ENCODE measurements around the gene LAMA3. TPM values are rescaled to one million over a fixed set of nuclear protein-coding genes. Genes with fewer than 3 reads are reported as not detected.

LAMA3 gene
- total RNA-seq, 4 donors from 2014 or later, result 16.9 to 57.5 (median 48.3) TPM

DNA sequence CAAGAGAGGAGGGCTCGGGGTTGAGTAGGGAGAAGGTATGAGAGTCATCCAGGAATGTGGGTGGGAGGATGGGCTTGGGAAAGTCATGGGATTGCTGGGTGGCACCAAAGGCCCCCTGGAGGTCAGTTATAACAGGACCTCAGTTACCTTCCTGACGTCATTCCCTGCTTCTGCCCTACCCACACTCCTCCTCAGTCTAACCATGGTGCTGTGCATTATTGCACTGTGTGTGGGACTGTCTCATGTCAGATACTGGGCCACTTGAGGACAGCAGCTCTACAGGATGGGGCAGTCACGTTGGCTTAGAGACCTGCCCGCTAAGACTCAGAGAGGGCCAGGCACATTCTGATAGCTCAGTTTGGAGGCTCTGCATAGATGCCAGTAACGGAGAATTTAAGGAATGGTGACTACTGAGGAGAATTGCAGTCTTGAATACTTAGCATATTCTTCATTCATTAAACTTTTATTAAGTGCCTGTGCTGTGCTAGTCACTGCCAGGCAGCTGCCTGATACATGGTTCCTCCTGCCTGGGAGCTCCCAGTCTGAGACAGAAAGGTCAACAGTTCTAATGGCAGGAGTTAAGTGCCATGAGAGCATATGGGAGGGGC is 90.5 kb downstream of the LAMA3 start:
- peak; percentile 84 for ATAC-seq (ENCODE audit: low FRiP score)

DNA sequence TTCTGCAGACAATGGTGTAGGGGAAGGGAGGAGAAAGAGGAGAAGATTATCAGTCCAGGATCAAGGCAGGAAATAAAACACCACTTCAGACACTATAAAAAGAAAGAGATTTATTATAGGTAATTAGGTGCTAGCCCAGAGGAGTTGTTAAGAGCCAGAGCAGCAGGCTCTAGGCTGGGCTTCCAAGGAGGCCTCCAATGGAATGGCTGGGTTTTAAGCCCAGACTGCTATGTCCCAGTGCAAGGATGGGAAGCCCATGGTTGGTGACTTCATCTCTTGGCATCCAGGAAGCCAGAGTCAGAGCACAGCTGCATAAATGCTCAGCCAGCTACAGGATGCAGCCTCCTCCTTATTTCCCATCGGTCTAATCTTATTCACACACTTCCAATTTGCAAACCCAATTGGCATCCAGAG is 95.6 kb downstream of the LAMA3 start:
- TF ChIP-seq, protein P1, sequence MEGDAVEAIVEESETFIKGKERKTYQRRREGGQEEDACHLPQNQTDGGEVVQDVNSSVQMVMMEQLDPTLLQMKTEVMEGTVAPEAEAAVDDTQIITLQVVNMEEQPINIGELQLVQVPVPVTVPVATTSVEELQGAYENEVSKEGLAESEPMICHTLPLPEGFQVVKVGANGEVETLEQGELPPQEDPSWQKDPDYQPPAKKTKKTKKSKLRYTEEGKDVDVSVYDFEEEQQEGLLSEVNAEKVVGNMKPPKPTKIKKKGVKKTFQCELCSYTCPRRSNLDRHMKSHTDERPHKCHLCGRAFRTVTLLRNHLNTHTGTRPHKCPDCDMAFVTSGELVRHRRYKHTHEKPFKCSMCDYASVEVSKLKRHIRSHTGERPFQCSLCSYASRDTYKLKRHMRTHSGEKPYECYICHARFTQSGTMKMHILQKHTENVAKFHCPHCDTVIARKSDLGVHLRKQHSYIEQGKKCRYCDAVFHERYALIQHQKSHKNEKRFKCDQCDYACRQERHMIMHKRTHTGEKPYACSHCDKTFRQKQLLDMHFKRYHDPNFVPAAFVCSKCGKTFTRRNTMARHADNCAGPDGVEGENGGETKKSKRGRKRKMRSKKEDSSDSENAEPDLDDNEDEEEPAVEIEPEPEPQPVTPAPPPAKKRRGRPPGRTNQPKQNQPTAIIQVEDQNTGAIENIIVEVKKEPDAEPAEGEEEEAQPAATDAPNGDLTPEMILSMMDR (IDR thresholded peaks at IDR 0.05), result no peak
- no peak for ATAC-seq (ENCODE audit: low FRiP score)
- DNase-seq (ENCODE audit: low spot score), result no peak

More for the DNA sequence above, 90.5 kb downstream of the LAMA3 start:
- no peak for DNase-seq (ENCODE audit: low spot score)
- TF ChIP-seq, protein P1 (IDR thresholded peaks at IDR 0.05), result no peak

DNA sequence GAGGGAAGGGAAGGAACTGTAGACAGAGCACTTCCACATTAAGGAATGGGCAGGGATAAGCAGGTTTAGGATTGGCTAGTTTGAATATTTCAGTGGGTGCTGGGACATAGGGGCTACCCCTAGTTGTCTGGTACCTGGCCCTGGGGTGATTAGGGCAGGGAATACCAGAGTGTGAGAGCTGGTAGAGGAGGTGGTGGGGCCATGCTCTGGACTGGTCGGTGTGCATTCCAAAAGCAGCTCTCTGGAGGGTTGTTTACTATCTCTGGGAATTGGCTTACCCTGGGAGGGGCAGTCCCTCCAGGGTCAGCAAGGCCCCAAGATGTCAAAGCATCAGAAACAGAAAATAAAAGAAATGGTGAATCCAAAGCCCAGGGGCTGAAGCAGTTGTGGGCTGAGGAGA is 103.8 kb downstream of the LAMA3 start:
- TF ChIP-seq, protein P1 (IDR thresholded peaks at IDR 0.05), result no peak
- DNase-seq (ENCODE audit: low spot score) (no peak), ATAC-seq (ENCODE audit: low FRiP score) (no peak)

DNA sequence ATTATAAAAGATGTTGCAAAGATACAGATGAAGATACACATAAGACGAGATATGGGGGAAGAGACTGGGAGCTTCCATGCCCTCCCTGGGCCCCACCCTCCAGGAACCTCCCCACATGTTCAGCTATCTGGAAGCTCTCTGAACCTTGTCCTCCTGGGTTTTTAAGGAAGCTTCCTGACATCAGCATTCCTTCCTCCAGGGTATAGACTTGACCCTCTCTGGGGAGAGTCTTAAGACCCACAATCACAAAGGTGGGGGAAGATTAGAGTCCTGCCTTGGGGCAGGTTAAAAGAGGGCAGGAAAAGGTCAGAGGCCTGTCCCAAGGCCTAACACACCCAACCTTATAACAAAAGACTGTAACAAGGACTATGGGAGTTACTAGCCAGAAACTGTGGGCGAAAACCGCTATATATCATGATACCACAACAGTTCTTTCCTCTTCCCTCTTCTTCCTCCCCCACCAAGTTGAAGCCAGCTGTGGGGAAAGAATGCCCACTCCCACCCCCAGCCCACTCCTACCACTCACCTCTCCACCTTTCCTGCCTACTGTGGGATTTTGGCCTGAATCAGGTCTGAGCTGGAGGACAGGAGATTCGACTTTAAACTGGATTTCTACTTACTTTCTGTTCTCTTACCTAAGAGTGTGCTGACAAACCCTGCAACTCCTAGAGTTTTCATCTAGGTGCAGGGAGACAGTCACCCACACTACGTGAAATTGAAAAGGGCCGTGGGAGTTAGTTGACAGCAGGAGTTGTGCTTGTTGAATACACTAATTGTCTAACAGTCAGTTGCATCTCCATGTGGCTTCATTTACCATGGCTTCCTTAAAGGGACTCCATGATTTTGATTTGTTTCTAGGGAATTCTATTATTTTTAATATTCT is 105.0 kb downstream of the LAMA3 start:
- ATAC-seq (ENCODE audit: low FRiP score), result no peak
- TF ChIP-seq, protein P1 (IDR thresholded peaks at IDR 0.05), result no peak
- DNase-seq (ENCODE audit: low spot score), result no peak

DNA sequence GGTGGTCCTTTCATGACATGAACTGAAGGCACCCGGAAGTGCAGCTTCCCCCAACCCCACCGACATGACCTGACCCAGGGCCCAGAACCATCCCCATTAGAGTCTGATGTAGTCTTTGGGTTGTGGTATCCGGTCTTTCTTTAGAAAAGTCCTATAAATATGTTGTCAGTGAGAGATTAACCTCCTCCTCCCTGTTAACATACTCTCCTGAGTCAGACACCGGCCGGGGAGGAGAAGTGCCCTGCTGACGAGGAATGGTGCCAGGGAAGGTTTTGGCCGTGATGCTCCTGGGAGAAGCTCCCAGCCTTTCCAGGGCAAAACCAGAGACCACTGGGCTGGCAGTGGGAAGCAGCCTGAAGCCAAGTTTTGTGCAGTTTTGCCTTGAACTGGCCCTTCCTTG is 109.0 kb downstream of the LAMA3 start:
- TF ChIP-seq, protein P1 (IDR thresholded peaks at IDR 0.05), result no peak
- DNase-seq (ENCODE audit: low spot score), result no peak
- ATAC-seq (ENCODE audit: low FRiP score), result peak; percentile 67

DNA sequence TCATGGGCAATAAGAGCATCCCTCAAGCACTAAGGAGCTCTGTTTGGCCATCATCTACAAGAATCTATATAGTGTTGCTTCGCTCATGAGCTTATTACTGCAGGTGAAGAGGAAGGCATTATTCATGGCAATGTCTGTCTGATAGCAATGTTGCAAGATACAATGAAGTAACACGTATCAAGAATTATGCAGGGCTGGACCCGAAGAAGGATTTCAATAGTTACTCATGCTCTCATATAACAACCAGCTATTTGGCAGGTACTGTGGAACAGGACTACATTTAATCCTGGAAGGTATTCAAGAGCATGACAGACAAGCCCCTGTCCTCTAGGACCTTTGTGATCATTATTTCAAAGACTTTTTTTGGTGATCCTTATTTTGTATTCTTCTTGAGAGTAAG is 109.6 kb downstream of the LAMA3 start:
- ATAC-seq (ENCODE audit: low FRiP score), result peak; percentile 77
- DNase-seq (ENCODE audit: low spot score), result no peak
- TF ChIP-seq, protein P1 (IDR thresholded peaks at IDR 0.05), result no peak

Measured in omental fat pad (tissue), 4 donors.